Upper lobe of right lung (tissue), 1 donor: ENCODE measurements around the gene SLC19A1. TPM values are rescaled to one million over a fixed set of nuclear protein-coding genes. Genes with fewer than 3 reads are reported as not detected.
A peak's percentile ranks its signal among the peaks of the same experiment; 100 is the strongest.

Experiments used
- ATAC-seq: fragments of 200-7000 bp; cut with Tn5 transposase; one replicate; pipeline ENCODE4 v1.9.1; 2020; ENCODE audit warnings: mild to moderate bottlenecking, moderate library complexity
- DNase-seq: peaks from one replicate; pipeline ENCODE4 v3.0.0-alpha.2; 2020
- H3K27ac ChIP-seq: fragments of 200-600 bp; one replicate; pipeline ENCODE4 v1.8.0; 2022
- H3K27me3 ChIP-seq: fragments of 200-600 bp; one replicate; pipeline ENCODE4 v1.8.0; 2022; ENCODE audit warnings: mild to moderate bottlenecking
- H3K36me3 ChIP-seq: fragments of 200-600 bp; one replicate; pipeline ENCODE4 v1.8.0; 2022
- H3K4me1 ChIP-seq: fragments of 200-600 bp; one replicate; pipeline ENCODE4 v1.8.0; 2022
- H3K4me3 ChIP-seq: fragments of 200-600 bp; one replicate; pipeline ENCODE4 v1.8.0; 2022; ENCODE audit warnings: mild to moderate bottlenecking
- H3K9me3 ChIP-seq: fragments of 200-600 bp; one replicate; pipeline ENCODE4 v1.8.0; 2022
- intact Hi-C: fragments of 100-400 bp; cut with DNase I; formaldehyde crosslinking; loops from one replicate; pipeline ENCODE4 v1.11.0; 2022
- total RNA-seq: library from RNA; stranded (reverse); fragmentation: NEBNext Ultra II Directional; extraction: Animal tissue kit (Norgen Biotek cat#: 25700); gene quantifications from one replicate; pipeline ENCODE4 v1.2.1, GENCODE V29; 2021
- TF ChIP-seq, protein P1 (sequence below): fragments of 200-600 bp; IDR thresholded peaks from one replicate; pipeline ENCODE4 v1.8.0; 2022; ENCODE audit warnings: antibody characterized with exemption
- donor health status: DM: no; HTN: yes; CAD: no; lungs with severe emphysema.

Gene SLC19A1
- total RNA-seq, 1 donor from 2014 or later, result 39.3 TPM

DNA sequence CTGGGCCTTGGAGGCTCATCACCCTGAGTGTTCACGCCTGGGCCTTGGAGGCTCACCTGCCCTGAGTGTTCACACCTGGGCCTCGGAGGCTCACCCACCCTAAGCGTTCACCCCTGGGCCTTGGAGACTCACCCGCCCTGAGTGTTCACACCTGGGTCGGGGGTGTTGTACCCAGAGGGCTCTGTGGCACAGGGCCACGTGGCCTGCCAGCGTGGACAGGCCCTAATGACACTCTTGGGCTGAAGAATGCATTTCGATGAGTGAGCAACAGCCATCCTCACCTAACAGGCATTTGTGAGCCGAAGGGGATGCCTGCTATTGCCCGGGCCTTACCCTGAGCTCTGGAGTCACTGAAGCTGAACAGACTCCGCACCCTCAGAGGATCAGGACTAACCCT is 17.5 kb downstream of the SLC19A1 start:
- no peak overlapping the region for H3K4me3 ChIP-seq
- H3K27me3 ChIP-seq, result no peaks in the 10 kb centered on the region
- intact Hi-C loops, result no loop called here
- H3K27ac ChIP-seq, result no peak overlapping the region
- H3K9me3 ChIP-seq, result peaks cover 11% of the 10 kb centered on the region
- TF ChIP-seq, protein P1, sequence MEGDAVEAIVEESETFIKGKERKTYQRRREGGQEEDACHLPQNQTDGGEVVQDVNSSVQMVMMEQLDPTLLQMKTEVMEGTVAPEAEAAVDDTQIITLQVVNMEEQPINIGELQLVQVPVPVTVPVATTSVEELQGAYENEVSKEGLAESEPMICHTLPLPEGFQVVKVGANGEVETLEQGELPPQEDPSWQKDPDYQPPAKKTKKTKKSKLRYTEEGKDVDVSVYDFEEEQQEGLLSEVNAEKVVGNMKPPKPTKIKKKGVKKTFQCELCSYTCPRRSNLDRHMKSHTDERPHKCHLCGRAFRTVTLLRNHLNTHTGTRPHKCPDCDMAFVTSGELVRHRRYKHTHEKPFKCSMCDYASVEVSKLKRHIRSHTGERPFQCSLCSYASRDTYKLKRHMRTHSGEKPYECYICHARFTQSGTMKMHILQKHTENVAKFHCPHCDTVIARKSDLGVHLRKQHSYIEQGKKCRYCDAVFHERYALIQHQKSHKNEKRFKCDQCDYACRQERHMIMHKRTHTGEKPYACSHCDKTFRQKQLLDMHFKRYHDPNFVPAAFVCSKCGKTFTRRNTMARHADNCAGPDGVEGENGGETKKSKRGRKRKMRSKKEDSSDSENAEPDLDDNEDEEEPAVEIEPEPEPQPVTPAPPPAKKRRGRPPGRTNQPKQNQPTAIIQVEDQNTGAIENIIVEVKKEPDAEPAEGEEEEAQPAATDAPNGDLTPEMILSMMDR, result no peak
- no peaks in the 10 kb centered on the region for H3K4me1 ChIP-seq
- DNase-seq (no peak), ATAC-seq (no peak)
- H3K36me3 ChIP-seq, result peaks cover 6% of the 10 kb centered on the region

GRCh38 chr21:45523411-45524101 is 18.7 kb downstream of the SLC19A1 start:
- intact Hi-C loops, result no loop called here
- no peak overlapping the region for H3K4me3 ChIP-seq
- DNase-seq (peak; percentile 60), ATAC-seq (no peak)
- H3K27ac ChIP-seq, result no peak overlapping the region
- no peaks in the 10 kb centered on the region for H3K27me3 ChIP-seq
- H3K4me1 ChIP-seq, result no peaks in the 10 kb centered on the region
- H3K36me3 ChIP-seq, result peaks cover 6% of the 10 kb centered on the region
- TF ChIP-seq, protein P1, result no peak
- peaks cover 18% of the 10 kb centered on the region for H3K9me3 ChIP-seq

- no peak overlapping the region for H3K27ac ChIP-seq
- peaks cover 18% of the 10 kb centered on the region for H3K9me3 ChIP-seq
- peaks cover 6% of the 10 kb centered on the region for H3K36me3 ChIP-seq
- H3K27me3 ChIP-seq, result no peaks in the 10 kb centered on the region
- DNase-seq (peak; percentile 44), ATAC-seq (no peak)
- H3K4me1 ChIP-seq, result no peaks in the 10 kb centered on the region
- no peak overlapping the region for H3K4me3 ChIP-seq
- intact Hi-C loops, result no loop called here
- TF ChIP-seq, protein P1, result no peak
Observed at GRCh38 chr21:45522986-45523385, 19.3 kb downstream of the SLC19A1 start.

- intact Hi-C loops, result no loop called here
- no peak overlapping the region for H3K27ac ChIP-seq
Observed at GRCh38 chr21:45522381-45522780, 19.9 kb downstream of the SLC19A1 start.

GRCh38 chr21:45521241-45521640 is 21.0 kb downstream of the SLC19A1 start:
- Histone ChIP-seq H3K27me3 (no peaks in the 10 kb centered on the region), H3K4me1 (no peaks in the 10 kb centered on the region), H3K27ac (no peak overlapping the region), H3K36me3 (peaks cover 6% of the 10 kb centered on the region), H3K4me3 (no peak overlapping the region), H3K9me3 (peaks cover 18% of the 10 kb centered on the region)
- TF ChIP-seq, protein P1, result no peak
- DNase-seq (no peak), ATAC-seq (no peak)
- intact Hi-C loops, result no loop called here

More at GRCh38 chr21:45522381-45522780, 19.9 kb downstream of the SLC19A1 start:
- DNase-seq (peak; percentile 5), ATAC-seq (no peak)
- Histone ChIP-seq H3K27me3 (no peaks in the 10 kb centered on the region), H3K9me3 (peaks cover 18% of the 10 kb centered on the region), H3K36me3 (peaks cover 6% of the 10 kb centered on the region), H3K4me3 (no peak overlapping the region), H3K4me1 (no peaks in the 10 kb centered on the region)
- TF ChIP-seq, protein P1, result no peak
